HG03095 (cell line): ENCODE data around the gene IL1RL1.

Experiments
- ATAC-seq: cut with Tn5 transposase; IDR thresholded peaks from one replicate; pipeline ENCODE4 v1.9.1; 2021; ENCODE audit warnings: moderate library complexity; ENCODE audit not compliant: unreplicated experiment

Gene IL1RL1

GRCh38 chr2:102310964-102311640 is at the start of gene IL1RL1:
Gene IL1RL1 (plus strand): TSS chr2:102311563. CDS start chr2:102338265, 26,702 bp downstream.
- no peak for ATAC-seq

GRCh38 chr2:102262216-102263129 is 48.9 kb upstream of the IL1RL1 start:
- no peak for ATAC-seq

- ATAC-seq: no peak
Observed at GRCh38 chr2:102264952-102265351, 46.4 kb upstream of the IL1RL1 start.

- no peak for ATAC-seq
Observed at GRCh38 chr2:102266204-102266603, 45.2 kb upstream of the IL1RL1 start.

- no peak for ATAC-seq
Observed at GRCh38 chr2:102267774-102268173, 43.6 kb upstream of the IL1RL1 start.

- ATAC-seq: no peak
Observed at GRCh38 chr2:102268510-102269199, 42.7 kb upstream of the IL1RL1 start.

GRCh38 chr2:102269200-102269524 is 42.2 kb upstream of the IL1RL1 start:
- ATAC-seq: no peak

GRCh38 chr2:102271844-102272243 is 39.5 kb upstream of the IL1RL1 start:
- no peak for ATAC-seq

- ATAC-seq: no peak
Observed at GRCh38 chr2:102273619-102274211, 37.6 kb upstream of the IL1RL1 start.

- no peak for ATAC-seq
Observed at GRCh38 chr2:102276549-102277201, 34.7 kb upstream of the IL1RL1 start.

- no peak for ATAC-seq
Observed at GRCh38 chr2:102277202-102277700, 34.1 kb upstream of the IL1RL1 start.

- no peak for ATAC-seq
Observed at GRCh38 chr2:102278720-102279390, 32.5 kb upstream of the IL1RL1 start.

GRCh38 chr2:102279391-102279735 is 32.0 kb upstream of the IL1RL1 start:
- no peak for ATAC-seq

GRCh38 chr2:102282678-102283091 is 28.7 kb upstream of the IL1RL1 start:
- ATAC-seq: no peak

GRCh38 chr2:102283996-102284395 is 27.4 kb upstream of the IL1RL1 start:
- ATAC-seq: no peak

GRCh38 chr2:102284611-102285010 is 26.8 kb upstream of the IL1RL1 start:
- no peak for ATAC-seq

- no peak for ATAC-seq
Observed at GRCh38 chr2:102285368-102285767, 26.0 kb upstream of the IL1RL1 start.

GRCh38 chr2:102286041-102286440 is 25.3 kb upstream of the IL1RL1 start:
- ATAC-seq: no peak

- no peak for ATAC-seq
Observed at GRCh38 chr2:102289129-102289528, 22.2 kb upstream of the IL1RL1 start.

GRCh38 chr2:102290594-102290993 is 20.8 kb upstream of the IL1RL1 start:
- ATAC-seq: no peak
